Progenitor cell of endocrine pancreas (in vitro differentiated cells): ENCODE measurements around the gene AP4B1. TPM values are rescaled to one million over a fixed set of nuclear protein-coding genes. Genes with fewer than 3 reads are reported as not detected.

Experiments used
- DNase-seq: peaks from one replicate; pipeline ENCODE4 v3.0.0; 2021; ENCODE audit warnings: low spot score; ENCODE audit not compliant: unreplicated experiment
- H3K27ac Mint-ChIP-seq: 2 replicates; pipeline ENCODE4 v1.8.0; 2021; ENCODE audit warnings: mild to moderate bottlenecking, moderate library complexity, mixed read lengths
- H3K27me3 Mint-ChIP-seq: 2 replicates; pipeline ENCODE4 v1.8.0; 2021; ENCODE audit warnings: mixed read lengths
- H3K36me3 Mint-ChIP-seq: 2 replicates; pipeline ENCODE4 v1.8.0; 2022; ENCODE audit warnings: mixed read lengths; ENCODE audit not compliant: insufficient read depth
- H3K4me1 Mint-ChIP-seq: 2 replicates; pipeline ENCODE4 v1.8.0; 2021; ENCODE audit warnings: low read depth, mixed read lengths
- H3K4me3 Mint-ChIP-seq: 2 replicates; pipeline ENCODE4 v1.8.0; 2021; ENCODE audit warnings: low read depth, mild to moderate bottlenecking, moderate library complexity, mixed read lengths
- H3K9me3 Mint-ChIP-seq: 2 replicates; pipeline ENCODE4 v1.8.0; 2021; ENCODE audit warnings: low read depth, mixed read lengths
- CTCF ChIP-seq: fragments of 200-600 bp; sonication (generic); IDR thresholded peaks from one replicate; pipeline ENCODE4 v1.5.0; 2021; ENCODE audit warnings: antibody characterized with exemption, mild to moderate bottlenecking; ENCODE audit not compliant: unreplicated experiment
- total RNA-seq: library from RNA; stranded (reverse); gene quantifications from 2 replicates; pipeline ENCODE4 v1.2.1, GENCODE V29; 2021

AP4B1 gene
- total RNA-seq, 1 donor from 2014 or later: 20.2 TPM

- TF ChIP-seq CTCF: no peak
- H3K4me1 Mint-ChIP-seq: no peaks in the 10 kb centered on the region
- H3K36me3 Mint-ChIP-seq: no peaks in the 10 kb centered on the region
- no peak overlapping the region for H3K27ac Mint-ChIP-seq
- H3K9me3 Mint-ChIP-seq: no peaks in the 10 kb centered on the region
- H3K4me3 Mint-ChIP-seq: no peak overlapping the region
- H3K27me3 Mint-ChIP-seq: no peaks in the 10 kb centered on the region
- no peak for DNase-seq
These were observed 43.0 kb downstream of the AP4B1 start for GRCh38 chr1:113861641-113862040.

GRCh38 chr1:113860891-113861290 is 43.7 kb downstream of the AP4B1 start:
- no peak overlapping the region for H3K27ac Mint-ChIP-seq
- H3K27me3 Mint-ChIP-seq: no peaks in the 10 kb centered on the region
- no peaks in the 10 kb centered on the region for H3K36me3 Mint-ChIP-seq
- no peak for TF ChIP-seq CTCF
- H3K4me1 Mint-ChIP-seq: no peaks in the 10 kb centered on the region
- H3K4me3 Mint-ChIP-seq: no peak overlapping the region
- no peak for DNase-seq
- no peaks in the 10 kb centered on the region for H3K9me3 Mint-ChIP-seq

GRCh38 chr1:113859478-113860175 is 45.0 kb downstream of the AP4B1 start:
- no peak for TF ChIP-seq CTCF
- no peak overlapping the region for H3K27ac Mint-ChIP-seq
- H3K27me3 Mint-ChIP-seq: no peaks in the 10 kb centered on the region
- H3K9me3 Mint-ChIP-seq: no peaks in the 10 kb centered on the region
- no peak overlapping the region for H3K4me3 Mint-ChIP-seq
- no peaks in the 10 kb centered on the region for H3K36me3 Mint-ChIP-seq
- no peaks in the 10 kb centered on the region for H3K4me1 Mint-ChIP-seq
- no peak for DNase-seq

GRCh38 chr1:113858982-113859381 is 45.6 kb downstream of the AP4B1 start:
- TF ChIP-seq CTCF: no peak
- no peaks in the 10 kb centered on the region for H3K4me1 Mint-ChIP-seq
- no peak overlapping the region for H3K4me3 Mint-ChIP-seq
- no peak overlapping the region for H3K27ac Mint-ChIP-seq
- no peaks in the 10 kb centered on the region for H3K27me3 Mint-ChIP-seq
- DNase-seq: no peak
- H3K9me3 Mint-ChIP-seq: no peaks in the 10 kb centered on the region
- no peaks in the 10 kb centered on the region for H3K36me3 Mint-ChIP-seq

- no peaks in the 10 kb centered on the region for H3K27me3 Mint-ChIP-seq
- H3K4me1 Mint-ChIP-seq: no peaks in the 10 kb centered on the region
- H3K27ac Mint-ChIP-seq: no peak overlapping the region
- no peaks in the 10 kb centered on the region for H3K9me3 Mint-ChIP-seq
- H3K4me3 Mint-ChIP-seq: no peak overlapping the region
- H3K36me3 Mint-ChIP-seq: no peaks in the 10 kb centered on the region
- no peak for DNase-seq
- TF ChIP-seq CTCF: no peak
These were observed 46.2 kb downstream of the AP4B1 start for GRCh38 chr1:113858418-113858817.
